Testis (tissue), 2 donors: ENCODE measurements around the gene PPP1R2.

Experiments
- POLR2A ChIP-seq: fragments of 450-650 bp; IDR thresholded peaks from one replicate; pipeline ENCODE4 v1.6.1; 2017; ENCODE audit warnings: antibody characterized with exemption, mild to moderate bottlenecking, moderate library complexity
- TF ChIP-seq, protein P1 (sequence below), 3 experiments: fragments of 450-650 bp in 2 of 3; fragments of 200-600 bp in 1 of 3; sonication (generic) in 1 of 3; IDR thresholded peaks; one replicate each; pipeline ENCODE4 v1.5.1; 2016 to 2019; ENCODE audit warnings: antibody characterized with exemption in 3 of 3, mild to moderate bottlenecking in 2 of 3, moderate library complexity in 1 of 3

- TF ChIP-seq POLR2A, result no peak
- TF ChIP-seq, protein P1, sequence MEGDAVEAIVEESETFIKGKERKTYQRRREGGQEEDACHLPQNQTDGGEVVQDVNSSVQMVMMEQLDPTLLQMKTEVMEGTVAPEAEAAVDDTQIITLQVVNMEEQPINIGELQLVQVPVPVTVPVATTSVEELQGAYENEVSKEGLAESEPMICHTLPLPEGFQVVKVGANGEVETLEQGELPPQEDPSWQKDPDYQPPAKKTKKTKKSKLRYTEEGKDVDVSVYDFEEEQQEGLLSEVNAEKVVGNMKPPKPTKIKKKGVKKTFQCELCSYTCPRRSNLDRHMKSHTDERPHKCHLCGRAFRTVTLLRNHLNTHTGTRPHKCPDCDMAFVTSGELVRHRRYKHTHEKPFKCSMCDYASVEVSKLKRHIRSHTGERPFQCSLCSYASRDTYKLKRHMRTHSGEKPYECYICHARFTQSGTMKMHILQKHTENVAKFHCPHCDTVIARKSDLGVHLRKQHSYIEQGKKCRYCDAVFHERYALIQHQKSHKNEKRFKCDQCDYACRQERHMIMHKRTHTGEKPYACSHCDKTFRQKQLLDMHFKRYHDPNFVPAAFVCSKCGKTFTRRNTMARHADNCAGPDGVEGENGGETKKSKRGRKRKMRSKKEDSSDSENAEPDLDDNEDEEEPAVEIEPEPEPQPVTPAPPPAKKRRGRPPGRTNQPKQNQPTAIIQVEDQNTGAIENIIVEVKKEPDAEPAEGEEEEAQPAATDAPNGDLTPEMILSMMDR (IDR thresholded peaks at IDR 0.05), result no peak
Measured at GRCh38 chr3:195550723-195551122, 7.6 kb upstream of the PPP1R2 start.
